Measurements from ENCODE around the gene FBXO44.

Gene FBXO44

GRCh38 chr1:11664336-11665065, 9.8 kb downstream of the FBXO44 start:
- H2AFZ ChIP-seq (ENCODE audit: low read length), result no peak overlapping the region
- TF ChIP-seq CTCF (IDR thresholded peaks at IDR 0.05; ENCODE audit: low read length) (no peak), EZH2 (IDR thresholded peaks at IDR 0.05; ENCODE audit: borderline replicate concordance, low read length) (no peak)
- H3K9me2 ChIP-seq (ENCODE audit: low read depth, low read length), result no peaks in the 10 kb centered on the region

GRCh38 chr1:11668516-11668915, 13.8 kb downstream of the FBXO44 start:
- Histone ChIP-seq H3K27ac (ENCODE audit: low read depth, low read length, poor library complexity, severe bottlenecking) (no peak overlapping the region), H3K79me2 (ENCODE audit: insufficient read depth, low read length) (no peaks in the 10 kb centered on the region), H3K9me3 (ENCODE audit: low read length) (no peaks in the 10 kb centered on the region), H3F3A (ENCODE audit: insufficient read depth, low read length) (no peaks in the 10 kb centered on the region), H3K9me2 (ENCODE audit: low read depth, low read length) (no peaks in the 10 kb centered on the region), H3K4me3 (ENCODE audit: low read depth, low read length, poor library complexity, severe bottlenecking) (no peak overlapping the region), H3K27me3 (ENCODE audit: insufficient read depth, low read length) (no peaks in the 10 kb centered on the region), H4K20me1 (ENCODE audit: insufficient read depth, low read length) (no peaks in the 10 kb centered on the region), H3K4me2 (ENCODE audit: low read length) (no peak overlapping the region), H2AFZ (ENCODE audit: low read length) (no peak overlapping the region), H3K9ac (ENCODE audit: low read length) (no peak overlapping the region), H3K4me1 (ENCODE audit: insufficient read depth, low read length, severe bottlenecking) (peaks cover 5% of the 10 kb centered on the region), H3K36me3 (ENCODE audit: insufficient read depth, low read length) (peaks cover 10% of the 10 kb centered on the region)
- no peak for TF ChIP-seq EZH2 (IDR thresholded peaks at IDR 0.05; ENCODE audit: borderline replicate concordance, low read length)
- no peak for TF ChIP-seq CTCF (IDR thresholded peaks at IDR 0.05; ENCODE audit: low read length)

More at GRCh38 chr1:11664336-11665065, 9.8 kb downstream of the FBXO44 start:
- Histone ChIP-seq H3F3A (ENCODE audit: insufficient read depth, low read length) (no peaks in the 10 kb centered on the region), H3K9me3 (ENCODE audit: low read length) (no peaks in the 10 kb centered on the region), H3K27ac (ENCODE audit: low read depth, low read length, poor library complexity, severe bottlenecking) (no peak overlapping the region), H3K4me2 (ENCODE audit: low read length) (peak overlapping the region; percentile 61), H3K4me1 (ENCODE audit: insufficient read depth, low read length, severe bottlenecking) (peaks cover 5% of the 10 kb centered on the region), H3K9ac (ENCODE audit: low read length) (peak overlapping the region; percentile 52; the same call in 1 of the 2 replicates), H3K36me3 (ENCODE audit: insufficient read depth, low read length) (no peaks in the 10 kb centered on the region; the same call in 1 of the 2 replicates), H3K79me2 (ENCODE audit: insufficient read depth, low read length) (no peaks in the 10 kb centered on the region), H3K27me3 (ENCODE audit: insufficient read depth, low read length) (no peaks in the 10 kb centered on the region), H4K20me1 (ENCODE audit: insufficient read depth, low read length) (no peaks in the 10 kb centered on the region), H3K4me3 (ENCODE audit: low read depth, low read length, poor library complexity, severe bottlenecking) (peak overlapping the region; percentile 58)

GRCh38 chr1:11670747-11671146, 16.1 kb downstream of the FBXO44 start:
- Histone ChIP-seq H4K20me1 (ENCODE audit: insufficient read depth, low read length) (no peaks in the 10 kb centered on the region), H3K9ac (ENCODE audit: low read length) (no peak overlapping the region), H3K36me3 (ENCODE audit: insufficient read depth, low read length) (peaks cover 28% of the 10 kb centered on the region), H3K4me2 (ENCODE audit: low read length) (no peak overlapping the region), H3F3A (ENCODE audit: insufficient read depth, low read length) (no peaks in the 10 kb centered on the region), H3K27ac (ENCODE audit: low read depth, low read length, poor library complexity, severe bottlenecking) (no peak overlapping the region), H3K4me1 (ENCODE audit: insufficient read depth, low read length, severe bottlenecking) (no peaks in the 10 kb centered on the region), H2AFZ (ENCODE audit: low read length) (no peak overlapping the region), H3K9me2 (ENCODE audit: low read depth, low read length) (no peaks in the 10 kb centered on the region), H3K27me3 (ENCODE audit: insufficient read depth, low read length) (no peaks in the 10 kb centered on the region), H3K79me2 (ENCODE audit: insufficient read depth, low read length) (no peaks in the 10 kb centered on the region), H3K4me3 (ENCODE audit: low read depth, low read length, poor library complexity, severe bottlenecking) (no peak overlapping the region), H3K9me3 (ENCODE audit: low read length) (no peaks in the 10 kb centered on the region)
- TF ChIP-seq CTCF (IDR thresholded peaks at IDR 0.05; ENCODE audit: low read length) (no peak), EZH2 (IDR thresholded peaks at IDR 0.05; ENCODE audit: borderline replicate concordance, low read length) (no peak)
